GM23338 (cell line): ENCODE data around the gene PARD3. TPM values are rescaled to one million over a fixed set of nuclear protein-coding genes. Genes with fewer than 3 reads are reported as not detected.

ENCODE experiments used
- ATAC-seq: fragments of 200-7000 bp; cut with Tn5 transposase; 3 replicates; pipeline ENCODE4 v1.9.1; 2020
- DNase-seq: peaks from one replicate; pipeline ENCODE4 v3.0.0-alpha.2; 2015; ENCODE audit warnings: low spot score
- H2AFZ ChIP-seq: fragments of 200-600 bp; sonication (generic); 2 replicates; pipeline ENCODE4 v1.8.0; 2016; ENCODE audit warnings: antibody characterized with exemption, mild to moderate bottlenecking, moderate library complexity
- H3F3A ChIP-seq: fragments of 200-600 bp; sonication (generic); replicated peaks from 2 replicates; pipeline ENCODE4 v1.8.0; 2017; ENCODE audit warnings: antibody characterized with exemption, mixed run types, low read depth
- H3K27ac ChIP-seq: fragments of 200-600 bp; sonication (generic); 2 replicates; pipeline ENCODE4 v1.6.1; 2016; ENCODE audit warnings: low read depth
- H3K27me3 ChIP-seq: fragments of 200-600 bp; sonication (generic); 2 replicates; pipeline ENCODE4 v1.8.0; 2016; ENCODE audit warnings: mild to moderate bottlenecking, mixed run types, moderate library complexity; ENCODE audit not compliant: insufficient read depth
- H3K36me3 ChIP-seq: fragments of 200-600 bp; sonication (generic); 2 replicates; pipeline ENCODE4 v1.8.0; 2016; ENCODE audit warnings: mild to moderate bottlenecking; ENCODE audit not compliant: insufficient read depth
- H3K4me1 ChIP-seq: fragments of 200-600 bp; sonication (generic); 2 replicates; pipeline ENCODE4 v1.8.0; 2016; ENCODE audit warnings: mild to moderate bottlenecking, moderate library complexity; ENCODE audit not compliant: insufficient read depth
- H3K4me2 ChIP-seq: fragments of 200-600 bp; sonication (generic); 2 replicates; pipeline ENCODE4 v1.7.1; 2017; ENCODE audit warnings: mixed run types
- H3K4me3 ChIP-seq: fragments of 200-600 bp; sonication (generic); 2 replicates; pipeline ENCODE4 v1.6.1; 2016; ENCODE audit warnings: mixed run types
- H3K79me2 ChIP-seq: fragments of 200-600 bp; sonication (generic); replicated peaks from 2 replicates; pipeline ENCODE4 v1.8.0; 2017; ENCODE audit warnings: mild to moderate bottlenecking; ENCODE audit not compliant: insufficient read depth
- H3K9me2 ChIP-seq: fragments of 200-600 bp; sonication (generic); 2 replicates; pipeline ENCODE4 v1.8.0; 2017; ENCODE audit not compliant: insufficient read depth
- H4K20me1 ChIP-seq: fragments of 200-600 bp; sonication (generic); replicated peaks from 2 replicates; pipeline ENCODE4 v1.8.0; 2017; ENCODE audit warnings: mild to moderate bottlenecking; ENCODE audit not compliant: insufficient read depth
- H3K27ac Mint-ChIP-seq: 2 replicates; pipeline ENCODE4 v1.8.0; 2020; ENCODE audit warnings: inconsistent platforms, mild to moderate bottlenecking, moderate library complexity, mixed read lengths
- H3K27me3 Mint-ChIP-seq: 3 replicates; pipeline ENCODE4 v1.8.0; 2022; ENCODE audit warnings: low read depth, mild to moderate bottlenecking, moderate library complexity, mixed read lengths, inconsistent platforms; ENCODE audit not compliant: insufficient read depth, poor library complexity
- H3K36me3 Mint-ChIP-seq: 3 replicates; pipeline ENCODE4 v1.8.0; 2021; ENCODE audit warnings: low read depth, mild to moderate bottlenecking, inconsistent platforms, moderate library complexity, mixed read lengths
- H3K4me1 Mint-ChIP-seq: 3 replicates; pipeline ENCODE4 v1.8.0; 2020; ENCODE audit warnings: mild to moderate bottlenecking, inconsistent platforms, mixed read lengths
- H3K4me3 Mint-ChIP-seq: 3 replicates; pipeline ENCODE4 v1.8.0; 2021; ENCODE audit warnings: moderate library complexity, mild to moderate bottlenecking, inconsistent platforms, mixed read lengths
- H3K9me3 Mint-ChIP-seq: 3 replicates; pipeline ENCODE4 v1.8.0; 2020; ENCODE audit warnings: moderate library complexity, mild to moderate bottlenecking, inconsistent platforms, mixed read lengths
- CREB1 ChIP-seq: fragments of 250-450 bp; sonication (Bioruptor Pico); IDR thresholded peaks from 2 replicates; pipeline ENCODE4 v1.5.0; 2020; ENCODE audit warnings: low read depth, mild to moderate bottlenecking, moderate library complexity
- EZH2phosphoT487 ChIP-seq: fragments of 200-600 bp; sonication (generic); IDR thresholded peaks from one replicate; pipeline ENCODE4 v1.8.1; 2018; ENCODE audit warnings: antibody characterized with exemption; ENCODE audit not compliant: unreplicated experiment
- JUNB ChIP-seq: IDR thresholded peaks from one replicate; pipeline ENCODE4 v1.6.1; 2016; ENCODE audit warnings: antibody characterized with exemption; ENCODE audit not compliant: unreplicated experiment
- NANOG ChIP-seq: IDR thresholded peaks from 2 replicates; pipeline ENCODE4 v1.6.1; 2016; ENCODE audit warnings: antibody characterized with exemption, borderline replicate concordance
- POLR2AphosphoS5 ChIP-seq: IDR thresholded peaks from 2 replicates; pipeline ENCODE4 v1.6.1; 2016; ENCODE audit warnings: antibody characterized with exemption, low read depth
- ZNF114 ChIP-seq: fragments of 250-450 bp; sonication (Bioruptor Pico); IDR thresholded peaks from 2 replicates; pipeline ENCODE4 v1.5.0; 2020; ENCODE audit warnings: mild to moderate bottlenecking, moderate library complexity
- ZNF331 ChIP-seq: fragments of 250-450 bp; sonication (Bioruptor Pico); IDR thresholded peaks from 2 replicates; pipeline ENCODE4 v1.5.0; 2020; ENCODE audit warnings: low read depth, mild to moderate bottlenecking, moderate library complexity
- polyA plus RNA-seq: library from polyadenylated mRNA; unstranded; fragments of >200 nt; fragmentation: Nextera tagmentation; extraction: Ambion mirVana; gene quantifications from 2 replicates; pipeline ENCODE4 v1.2.1, GENCODE V29; 2016
- total RNA-seq: library from RNA; depleted of rRNA; stranded (reverse); fragments of >200 nt; shearing (Covaris generic); gene quantifications from 2 replicates; pipeline ENCODE4 v1.2.3, GENCODE V29; 2014
- TF ChIP-seq, protein P1 (sequence below): IDR thresholded peaks from one replicate; pipeline ENCODE4 v1.6.1; 2018; ENCODE audit warnings: antibody characterized with exemption; ENCODE audit not compliant: unreplicated experiment
- TF ChIP-seq, protein P2 (sequence below): IDR thresholded peaks from 2 replicates; pipeline ENCODE4 v1.6.1; 2016; ENCODE audit warnings: antibody characterized with exemption
- TF ChIP-seq, protein P3 (sequence below), 2 experiments: fragments of 200-600 bp in 1 of 2; sonication (generic) in 1 of 2; conservative IDR thresholded peaks; 2 replicates each; pipeline versions ENCODE4 v1.5.1 to v1.6.1; 2016 to 2017; ENCODE audit warnings: antibody characterized with exemption in 2 of 2, low read depth in 2 of 2, mild to moderate bottlenecking in 2 of 2, moderate library complexity in 1 of 2

Gene PARD3
- total and polyA plus RNA-seq, 2 experiments from 2014 or later = 30.2 to 51.4 TPM

DNA sequence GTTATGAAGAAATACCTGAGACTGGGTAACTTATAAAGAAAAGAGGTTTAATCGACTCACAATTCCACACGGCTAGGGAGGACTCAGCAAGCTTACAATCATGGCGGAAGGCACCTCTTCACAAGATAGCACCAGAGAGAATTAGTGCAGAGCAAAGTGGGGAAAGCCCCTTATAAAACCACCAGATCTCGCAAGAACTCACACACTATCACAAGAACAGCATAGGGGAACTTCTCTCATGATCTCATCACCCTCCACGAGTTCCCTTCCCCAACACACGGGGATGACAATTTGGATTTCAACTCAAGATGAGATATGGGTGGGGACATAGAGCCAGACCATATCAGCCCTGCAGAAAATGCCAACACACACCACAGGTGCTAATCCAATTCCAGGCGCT, 218.7 kb downstream of the PARD3 start (continued):
- TF ChIP-seq NANOG (no peak), ZNF331 (CRISPR knock-in tag) (no peak), JUNB (no peak), CREB1 (no peak), POLR2AphosphoS5 (no peak)
- TF ChIP-seq, protein P1, sequence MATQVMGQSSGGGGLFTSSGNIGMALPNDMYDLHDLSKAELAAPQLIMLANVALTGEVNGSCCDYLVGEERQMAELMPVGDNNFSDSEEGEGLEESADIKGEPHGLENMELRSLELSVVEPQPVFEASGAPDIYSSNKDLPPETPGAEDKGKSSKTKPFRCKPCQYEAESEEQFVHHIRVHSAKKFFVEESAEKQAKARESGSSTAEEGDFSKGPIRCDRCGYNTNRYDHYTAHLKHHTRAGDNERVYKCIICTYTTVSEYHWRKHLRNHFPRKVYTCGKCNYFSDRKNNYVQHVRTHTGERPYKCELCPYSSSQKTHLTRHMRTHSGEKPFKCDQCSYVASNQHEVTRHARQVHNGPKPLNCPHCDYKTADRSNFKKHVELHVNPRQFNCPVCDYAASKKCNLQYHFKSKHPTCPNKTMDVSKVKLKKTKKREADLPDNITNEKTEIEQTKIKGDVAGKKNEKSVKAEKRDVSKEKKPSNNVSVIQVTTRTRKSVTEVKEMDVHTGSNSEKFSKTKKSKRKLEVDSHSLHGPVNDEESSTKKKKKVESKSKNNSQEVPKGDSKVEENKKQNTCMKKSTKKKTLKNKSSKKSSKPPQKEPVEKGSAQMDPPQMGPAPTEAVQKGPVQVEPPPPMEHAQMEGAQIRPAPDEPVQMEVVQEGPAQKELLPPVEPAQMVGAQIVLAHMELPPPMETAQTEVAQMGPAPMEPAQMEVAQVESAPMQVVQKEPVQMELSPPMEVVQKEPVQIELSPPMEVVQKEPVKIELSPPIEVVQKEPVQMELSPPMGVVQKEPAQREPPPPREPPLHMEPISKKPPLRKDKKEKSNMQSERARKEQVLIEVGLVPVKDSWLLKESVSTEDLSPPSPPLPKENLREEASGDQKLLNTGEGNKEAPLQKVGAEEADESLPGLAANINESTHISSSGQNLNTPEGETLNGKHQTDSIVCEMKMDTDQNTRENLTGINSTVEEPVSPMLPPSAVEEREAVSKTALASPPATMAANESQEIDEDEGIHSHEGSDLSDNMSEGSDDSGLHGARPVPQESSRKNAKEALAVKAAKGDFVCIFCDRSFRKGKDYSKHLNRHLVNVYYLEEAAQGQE = no peak

DNA sequence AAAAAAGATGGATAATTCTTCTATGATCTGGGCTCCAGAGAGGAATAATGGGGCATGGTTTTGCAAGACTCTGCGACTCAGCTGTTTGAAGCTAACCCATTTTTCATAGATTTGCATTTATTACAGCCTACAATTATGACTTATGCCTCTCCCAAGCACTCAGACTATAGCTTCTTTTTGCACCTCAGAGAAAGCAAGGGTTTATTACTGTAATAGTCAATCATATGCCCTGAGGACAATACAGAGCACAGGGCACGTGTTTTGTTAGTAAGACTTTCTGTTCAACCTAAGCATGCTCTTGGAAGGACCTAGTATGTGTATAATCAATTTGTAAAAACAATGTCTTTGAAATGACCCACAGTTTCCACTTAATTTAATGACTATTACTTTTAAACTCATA, 221.2 kb downstream of the PARD3 start:
- peaks cover 3% of the 10 kb centered on the region; the same call in 1 of the 2 replicates for H4K20me1 ChIP-seq
- no peak overlapping the region for H3K4me3 ChIP-seq
- no peaks in the 10 kb centered on the region; the same call in 2 of the 3 replicates for H3K36me3 Mint-ChIP-seq
- no peak for ATAC-seq
- H3K4me3 Mint-ChIP-seq = no peak overlapping the region
- no peaks in the 10 kb centered on the region for H3F3A ChIP-seq
- no peak for DNase-seq
- no peak overlapping the region for H3K27ac Mint-ChIP-seq
- H3K9me2 ChIP-seq = no peaks in the 10 kb centered on the region
- H2AFZ ChIP-seq = no peak overlapping the region
- H3K27me3 ChIP-seq = no peaks in the 10 kb centered on the region
- H3K27me3 Mint-ChIP-seq = no peaks in the 10 kb centered on the region
- H3K4me1 Mint-ChIP-seq = peaks cover 23% of the 10 kb centered on the region
- H3K27ac ChIP-seq = no peak overlapping the region
- no peak overlapping the region for H3K4me2 ChIP-seq
- H3K36me3 ChIP-seq = no peaks in the 10 kb centered on the region
- H3K79me2 ChIP-seq = peaks cover 67% of the 10 kb centered on the region
- 0 out of 2 replicates have a peak, but pooled peaks cover 9% of the 10 kb centered on the region for H3K4me1 ChIP-seq
- no peaks in the 10 kb centered on the region for H3K9me3 Mint-ChIP-seq
- TF ChIP-seq, protein P2, sequence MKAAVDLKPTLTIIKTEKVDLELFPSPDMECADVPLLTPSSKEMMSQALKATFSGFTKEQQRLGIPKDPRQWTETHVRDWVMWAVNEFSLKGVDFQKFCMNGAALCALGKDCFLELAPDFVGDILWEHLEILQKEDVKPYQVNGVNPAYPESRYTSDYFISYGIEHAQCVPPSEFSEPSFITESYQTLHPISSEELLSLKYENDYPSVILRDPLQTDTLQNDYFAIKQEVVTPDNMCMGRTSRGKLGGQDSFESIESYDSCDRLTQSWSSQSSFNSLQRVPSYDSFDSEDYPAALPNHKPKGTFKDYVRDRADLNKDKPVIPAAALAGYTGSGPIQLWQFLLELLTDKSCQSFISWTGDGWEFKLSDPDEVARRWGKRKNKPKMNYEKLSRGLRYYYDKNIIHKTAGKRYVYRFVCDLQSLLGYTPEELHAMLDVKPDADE = no peak
- TF ChIP-seq JUNB (no peak), POLR2AphosphoS5 (no peak), ZNF331 (CRISPR knock-in tag) (no peak), ZNF114 (CRISPR knock-in tag) (no peak), EZH2phosphoT487 (no peak)
- TF ChIP-seq, protein P1 = no peak
- TF ChIP-seq, protein P3, sequence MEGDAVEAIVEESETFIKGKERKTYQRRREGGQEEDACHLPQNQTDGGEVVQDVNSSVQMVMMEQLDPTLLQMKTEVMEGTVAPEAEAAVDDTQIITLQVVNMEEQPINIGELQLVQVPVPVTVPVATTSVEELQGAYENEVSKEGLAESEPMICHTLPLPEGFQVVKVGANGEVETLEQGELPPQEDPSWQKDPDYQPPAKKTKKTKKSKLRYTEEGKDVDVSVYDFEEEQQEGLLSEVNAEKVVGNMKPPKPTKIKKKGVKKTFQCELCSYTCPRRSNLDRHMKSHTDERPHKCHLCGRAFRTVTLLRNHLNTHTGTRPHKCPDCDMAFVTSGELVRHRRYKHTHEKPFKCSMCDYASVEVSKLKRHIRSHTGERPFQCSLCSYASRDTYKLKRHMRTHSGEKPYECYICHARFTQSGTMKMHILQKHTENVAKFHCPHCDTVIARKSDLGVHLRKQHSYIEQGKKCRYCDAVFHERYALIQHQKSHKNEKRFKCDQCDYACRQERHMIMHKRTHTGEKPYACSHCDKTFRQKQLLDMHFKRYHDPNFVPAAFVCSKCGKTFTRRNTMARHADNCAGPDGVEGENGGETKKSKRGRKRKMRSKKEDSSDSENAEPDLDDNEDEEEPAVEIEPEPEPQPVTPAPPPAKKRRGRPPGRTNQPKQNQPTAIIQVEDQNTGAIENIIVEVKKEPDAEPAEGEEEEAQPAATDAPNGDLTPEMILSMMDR (conservative IDR thresholded peaks at IDR 0.05; ENCODE audit: low read depth in 2 of 2) = no peak
